BJ (cell line): Measurements from ENCODE around the gene SSPN. TPM values are rescaled to one million over a fixed set of nuclear protein-coding genes. Genes with fewer than 3 reads are reported as not detected.

Source experiments
- CTCF ChIA-PET: fragments of 350-600 bp; formaldehyde crosslinking; extraction: SDS; loops from one replicate; lab custom pipeline; 2021; ENCODE audit warnings: antibody characterized with exemption, inconsistent platforms; lab: Yijun Ruan, JAX
- POLR2A ChIA-PET: fragments of 300-600 bp; sonication (Branson Sonifier 250); formaldehyde crosslinking; extraction: SDS; loops from one replicate; lab custom pipeline; 2021; ENCODE audit warnings: antibody characterized with exemption; lab: Charles Lee
- DNase-seq: peaks from one replicate; pipeline ENCODE4 v3.0.0-alpha.2; 2011; ENCODE audit warnings: low read depth
- H3K27me3 ChIP-seq: 2 replicates; pipeline ENCODE4 v1.6.0; 2011; ENCODE audit warnings: low read length; ENCODE audit not compliant: control insufficient read depth, insufficient read depth
- H3K36me3 ChIP-seq: 2 replicates; pipeline ENCODE4 v1.5.1; 2011; ENCODE audit warnings: low read length; ENCODE audit not compliant: control insufficient read depth, insufficient read depth
- H3K4me3 ChIP-seq: 2 replicates; pipeline ENCODE4 v1.5.1; 2011; ENCODE audit warnings: low read depth, mild to moderate bottlenecking, control low read depth, low read length
- polyA minus RNA-seq: library from RNA; depleted of rRNA, polyadenylated mRNA; stranded (reverse); fragments of >200 nt; gene quantifications from 2 replicates; pipeline ENCODE4 v1.2.3, GENCODE V29; 2011; rRNA and poly(A)+ RNA removed
- polyA plus RNA-seq: library from polyadenylated mRNA; depleted of rRNA; stranded (reverse); fragments of >200 nt; gene quantifications from 2 replicates; pipeline ENCODE4 v1.2.3, GENCODE V29; 2011; rRNA removed
- TF ChIP-seq, protein P1 (sequence below): IDR thresholded peaks from 2 replicates; pipeline ENCODE4 v1.5.1; 2011; ENCODE audit warnings: low read depth, mild to moderate bottlenecking, control low read depth, inconsistent platforms, low read length, moderate library complexity; ENCODE audit not compliant: insufficient read depth

The SSPN gene
- polyA plus RNA-seq: 29.8 and 37.6 TPM in 2 replicates
- polyA minus RNA-seq: 51.8 and 70.6 TPM in 2 replicates

GRCh38 chr12:26195250-26195640, at the start of gene SSPN:
SSPN (plus strand) TSS chr12:26195573; CDS start chr12:26195673, 100 bp downstream.
- DNase-seq: peak; percentile 8
- ChIA-PET POLR2A (interaction anchor here (0.6 kb wide), 1 partner anchor 19 kb away, joined by 4 read pairs; no protein-coding TSS in a partner anchor), CTCF (interaction anchor here (1.0 kb wide), 1 partner anchor 76 kb away, joined by 4 read pairs; no protein-coding TSS in a partner anchor)
- no peaks in the 10 kb centered on the region for H3K36me3 ChIP-seq
- TF ChIP-seq, protein P1, sequence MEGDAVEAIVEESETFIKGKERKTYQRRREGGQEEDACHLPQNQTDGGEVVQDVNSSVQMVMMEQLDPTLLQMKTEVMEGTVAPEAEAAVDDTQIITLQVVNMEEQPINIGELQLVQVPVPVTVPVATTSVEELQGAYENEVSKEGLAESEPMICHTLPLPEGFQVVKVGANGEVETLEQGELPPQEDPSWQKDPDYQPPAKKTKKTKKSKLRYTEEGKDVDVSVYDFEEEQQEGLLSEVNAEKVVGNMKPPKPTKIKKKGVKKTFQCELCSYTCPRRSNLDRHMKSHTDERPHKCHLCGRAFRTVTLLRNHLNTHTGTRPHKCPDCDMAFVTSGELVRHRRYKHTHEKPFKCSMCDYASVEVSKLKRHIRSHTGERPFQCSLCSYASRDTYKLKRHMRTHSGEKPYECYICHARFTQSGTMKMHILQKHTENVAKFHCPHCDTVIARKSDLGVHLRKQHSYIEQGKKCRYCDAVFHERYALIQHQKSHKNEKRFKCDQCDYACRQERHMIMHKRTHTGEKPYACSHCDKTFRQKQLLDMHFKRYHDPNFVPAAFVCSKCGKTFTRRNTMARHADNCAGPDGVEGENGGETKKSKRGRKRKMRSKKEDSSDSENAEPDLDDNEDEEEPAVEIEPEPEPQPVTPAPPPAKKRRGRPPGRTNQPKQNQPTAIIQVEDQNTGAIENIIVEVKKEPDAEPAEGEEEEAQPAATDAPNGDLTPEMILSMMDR: no peak
- H3K27me3 ChIP-seq: no peaks in the 10 kb centered on the region
- H3K4me3 ChIP-seq: peak within 1 kb of the TSS; percentile 58

GRCh38 chr12:26148291-26148690, 47.1 kb upstream of the SSPN start:
- Histone ChIP-seq H3K36me3 (no peaks in the 10 kb centered on the region), H3K4me3 (no peak overlapping the region), H3K27me3 (no peaks in the 10 kb centered on the region)
- DNase-seq: no peak
- POLR2A ChIA-PET: no interaction called here
- TF ChIP-seq, protein P1: no peak
- CTCF ChIA-PET: interaction anchor here (1.4 kb wide), 1 partner anchor 18 kb away, joined by 3 read pairs; no protein-coding TSS in a partner anchor

DNA sequence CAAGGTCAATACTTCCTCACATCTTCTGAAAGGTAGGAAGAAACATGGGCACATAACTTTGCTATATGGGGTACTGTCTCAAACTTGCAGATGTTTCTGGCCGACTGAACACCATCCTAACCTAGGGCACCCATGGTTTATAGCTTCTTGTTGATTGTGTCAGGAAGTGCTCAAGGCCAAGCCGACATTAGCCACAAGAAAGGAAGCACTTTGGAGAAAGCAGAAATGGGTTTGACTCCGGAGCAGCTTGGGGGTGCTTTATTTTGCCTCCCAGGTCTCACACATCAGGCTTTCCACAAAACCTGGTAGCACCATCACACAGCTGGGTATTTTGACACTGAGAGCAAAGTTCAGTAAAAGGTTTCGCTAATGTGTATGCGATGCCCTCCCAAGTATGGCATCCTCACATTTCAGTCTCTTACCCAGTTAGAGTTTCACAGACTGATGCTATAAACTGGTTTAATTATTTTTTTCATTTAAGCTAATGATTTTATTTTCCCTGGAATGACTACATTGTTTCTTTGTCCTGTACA, 45.3 kb upstream of the SSPN start:
- DNase-seq: no peak
- POLR2A ChIA-PET: no interaction called here
- TF ChIP-seq, protein P1: no peak
- Histone ChIP-seq H3K36me3 (no peaks in the 10 kb centered on the region), H3K4me3 (no peak overlapping the region), H3K27me3 (no peaks in the 10 kb centered on the region)
- CTCF ChIA-PET: interaction anchor here (0.6 to 1.4 kb wide), 3 partner anchors 16 to 354 kb away, joined by 3 to 4 read pairs (median 3); no protein-coding TSS in a partner anchor

DNA sequence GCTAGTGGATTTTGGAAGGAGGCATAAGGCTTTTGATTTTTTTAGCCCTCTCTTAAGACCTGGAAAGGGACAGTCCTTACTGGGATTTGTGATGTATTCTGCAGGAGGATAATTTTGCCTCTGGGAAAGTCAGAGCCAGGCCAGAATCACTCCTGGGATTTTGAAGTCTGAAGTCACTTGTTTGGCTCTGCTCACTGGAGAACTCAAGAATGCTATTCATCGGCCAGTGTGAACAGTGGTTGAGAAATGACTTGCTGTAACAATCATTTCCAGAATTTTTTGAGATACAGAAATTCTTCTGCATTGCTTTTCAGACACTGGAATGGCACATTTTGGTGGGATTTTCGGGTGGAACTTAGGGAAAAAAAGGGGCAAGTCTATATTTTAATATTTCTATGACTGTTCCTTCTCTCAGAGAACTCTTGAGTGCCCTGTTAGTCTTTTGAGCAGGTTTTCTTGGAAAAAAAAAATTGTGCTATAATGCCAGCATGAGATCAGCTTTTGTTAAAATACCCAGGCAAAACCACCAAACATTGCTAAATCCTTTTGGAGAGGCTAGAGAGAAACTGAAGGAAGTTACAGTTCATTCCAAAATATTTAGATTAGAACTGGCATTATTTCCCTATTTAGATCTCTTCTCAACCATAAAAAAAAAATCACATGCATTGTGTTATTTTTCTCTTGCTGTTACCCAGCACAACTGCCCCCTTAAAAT, 44.5 kb upstream of the SSPN start:
- Histone ChIP-seq H3K27me3 (no peaks in the 10 kb centered on the region), H3K36me3 (no peaks in the 10 kb centered on the region), H3K4me3 (no peak overlapping the region)
- DNase-seq: peak; percentile 52
- ChIA-PET CTCF (interaction anchor here (0.7 to 1.4 kb wide), 3 partner anchors 17 to 37 kb away, joined by 3 to 4 read pairs (median 3); no protein-coding TSS in a partner anchor), POLR2A (no interaction called here)
- TF ChIP-seq, protein P1: no peak

GRCh38 chr12:26152507-26153102, 42.8 kb upstream of the SSPN start:
- ChIA-PET POLR2A (interaction anchor here (0.5 kb wide), 1 partner anchor 28 kb away, joined by 8 read pairs; the partner anchor contains the start of gene BHLHE41), CTCF (interaction anchor here (0.5 to 3.5 kb wide), 6 partner anchors 11 to 1658 kb away, joined by 3 to 17 read pairs (median 3); no protein-coding TSS in a partner anchor)
- no peaks in the 10 kb centered on the region for H3K36me3 ChIP-seq
- no peak overlapping the region for H3K4me3 ChIP-seq
- TF ChIP-seq, protein P1: no peak
- no peak for DNase-seq
- no peaks in the 10 kb centered on the region for H3K27me3 ChIP-seq
